ENCODE results near the gene MAFG.
A peak's percentile ranks its signal among the peaks of the same experiment; 100 is the strongest.

MAFG gene

DNA sequence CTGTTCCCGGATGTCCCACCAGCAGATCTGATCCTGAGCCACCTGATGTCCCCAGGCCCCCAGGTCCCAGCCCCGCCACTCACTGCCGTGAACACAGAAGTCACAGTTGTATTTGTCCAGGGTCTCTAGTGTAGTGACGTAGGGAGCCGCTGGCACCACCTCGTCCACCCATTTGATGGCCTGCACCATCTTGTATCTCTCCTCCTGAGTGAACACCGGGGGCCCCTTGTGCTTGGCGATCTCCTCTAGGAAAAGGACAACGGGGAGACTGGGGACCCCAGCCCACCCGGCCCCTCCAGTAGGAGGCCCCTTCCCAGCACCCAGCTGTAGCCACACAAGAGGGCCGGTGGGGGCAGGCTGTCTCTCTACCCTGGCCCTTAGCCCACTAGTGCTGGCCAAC, 18.7 kb downstream of the MAFG start:
- no peak for DNase-seq

DNA sequence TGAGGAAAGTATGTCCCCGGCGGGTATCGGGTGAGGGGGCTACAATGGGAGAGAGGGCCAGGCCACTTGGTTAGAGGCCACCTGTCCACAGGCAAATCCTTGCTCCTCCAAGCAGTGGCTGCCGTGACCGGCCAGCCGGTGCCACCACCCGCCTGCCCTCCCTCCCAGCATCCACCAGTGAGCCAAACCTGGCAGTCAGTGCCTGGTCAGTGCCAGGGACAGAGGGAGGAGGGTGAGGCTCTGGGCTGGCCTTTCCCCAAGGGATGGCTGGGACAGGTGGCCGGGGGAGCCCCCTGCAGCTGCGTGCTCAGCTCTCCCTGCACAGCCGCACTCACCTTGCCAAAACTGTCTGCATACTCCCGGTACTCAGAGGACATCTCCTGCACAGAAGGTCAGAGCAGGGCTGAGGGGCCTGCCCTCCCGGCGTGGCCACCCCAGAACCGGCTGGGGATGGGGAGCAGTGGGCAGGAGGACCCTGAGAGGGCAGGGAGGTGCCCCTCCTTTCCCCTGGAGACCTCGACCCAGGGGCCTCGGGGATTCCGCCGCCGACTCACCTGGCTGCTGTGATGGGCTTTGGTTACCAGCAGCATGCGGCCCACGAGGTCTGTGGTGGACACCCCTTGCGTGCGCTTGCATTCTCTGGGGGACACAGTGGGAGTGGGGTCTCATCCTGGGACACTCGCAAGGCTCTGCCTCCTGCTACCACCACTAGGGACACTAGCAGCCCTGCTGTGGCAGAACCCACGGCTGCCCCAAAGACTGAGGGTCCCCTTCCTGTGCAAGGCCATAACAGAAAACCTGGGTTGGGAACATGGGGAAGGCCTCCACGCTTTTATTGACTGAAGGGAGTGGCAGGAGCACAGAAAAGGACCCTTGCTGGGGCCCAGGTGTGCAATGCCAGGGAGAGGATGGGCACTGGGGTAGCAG, 20.1 kb downstream of the MAFG start:
- DNase-seq = no peak

DNA sequence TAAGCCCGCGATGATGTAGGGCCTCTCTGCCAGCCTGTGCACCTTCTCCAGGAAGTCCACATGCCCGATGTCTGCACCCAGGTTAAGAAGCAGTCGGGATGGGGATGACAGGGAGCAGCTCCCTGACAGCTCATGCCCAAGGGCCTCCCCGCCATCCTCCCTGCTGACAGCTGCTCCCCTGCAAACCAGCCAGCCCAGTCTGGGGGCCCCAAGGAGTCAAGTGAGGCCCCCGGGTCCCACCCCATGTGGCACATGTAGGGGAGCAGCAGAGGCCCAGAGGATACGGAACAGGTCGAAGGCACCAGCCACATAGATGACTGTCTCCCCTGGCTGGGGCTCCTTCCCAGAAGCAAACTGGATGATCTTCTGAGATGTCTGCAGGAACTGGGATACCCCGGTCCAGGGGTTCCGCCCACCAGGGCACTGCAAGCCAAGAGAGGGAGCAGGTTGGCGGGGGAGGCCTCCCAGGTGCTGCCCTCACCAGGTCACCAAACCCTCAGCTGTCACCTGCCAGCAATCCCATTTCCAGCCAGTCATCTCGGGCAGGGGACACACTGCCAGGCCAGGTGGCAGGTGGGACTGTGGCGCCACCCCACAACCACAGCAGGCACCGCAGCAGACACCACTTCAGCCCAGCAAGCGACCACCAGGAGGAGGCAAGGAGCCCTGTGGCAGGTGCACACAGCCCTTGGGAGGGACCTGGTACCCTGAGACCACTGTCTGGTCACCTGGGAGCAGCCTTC, 20.9 kb downstream of the MAFG start:
- DNase-seq = peak; percentile 35

DNA sequence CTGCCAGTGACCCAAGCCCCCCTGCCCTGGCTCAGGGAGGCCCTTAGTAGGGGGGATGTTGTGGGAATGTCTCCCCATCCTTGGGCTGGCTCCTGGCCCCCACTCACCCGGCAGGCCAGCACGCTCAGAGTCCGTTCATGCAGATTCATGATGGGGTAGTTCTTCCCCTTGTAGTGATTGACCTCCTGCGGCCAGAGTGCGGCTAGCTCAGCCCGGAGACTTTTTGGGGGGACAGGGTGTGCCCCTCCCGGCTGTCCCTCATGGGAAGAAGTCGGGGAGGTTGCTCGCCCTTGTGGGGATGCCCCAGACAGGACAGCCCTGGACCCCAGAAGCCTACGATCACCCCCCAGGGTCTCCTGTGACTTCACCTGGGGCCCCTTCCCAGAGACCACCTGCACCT, 21.5 kb downstream of the MAFG start:
- DNase-seq = no peak

DNA sequence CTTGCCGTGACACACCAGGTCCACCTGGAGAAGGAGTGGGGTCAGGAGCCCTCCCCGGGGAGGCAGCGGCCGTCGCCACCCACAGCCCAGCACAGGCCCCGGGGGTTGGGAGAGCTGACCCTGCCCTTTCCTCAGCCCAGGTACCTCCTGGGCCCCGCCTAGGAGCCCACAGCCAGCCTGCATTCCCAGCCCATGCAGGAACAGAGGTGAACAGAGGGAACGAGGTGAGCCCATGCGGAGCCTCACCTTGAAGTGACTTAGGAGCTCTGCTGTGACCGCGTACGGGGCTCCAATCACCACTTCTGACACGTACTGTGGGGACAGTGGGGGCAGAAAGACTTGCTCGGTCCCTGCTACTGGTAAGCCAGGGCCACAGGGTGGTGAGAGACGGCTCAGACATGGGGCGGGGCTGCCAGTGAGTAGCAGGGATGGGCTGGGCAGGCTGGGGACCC, 22.1 kb downstream of the MAFG start:
- no peak for DNase-seq

DNA sequence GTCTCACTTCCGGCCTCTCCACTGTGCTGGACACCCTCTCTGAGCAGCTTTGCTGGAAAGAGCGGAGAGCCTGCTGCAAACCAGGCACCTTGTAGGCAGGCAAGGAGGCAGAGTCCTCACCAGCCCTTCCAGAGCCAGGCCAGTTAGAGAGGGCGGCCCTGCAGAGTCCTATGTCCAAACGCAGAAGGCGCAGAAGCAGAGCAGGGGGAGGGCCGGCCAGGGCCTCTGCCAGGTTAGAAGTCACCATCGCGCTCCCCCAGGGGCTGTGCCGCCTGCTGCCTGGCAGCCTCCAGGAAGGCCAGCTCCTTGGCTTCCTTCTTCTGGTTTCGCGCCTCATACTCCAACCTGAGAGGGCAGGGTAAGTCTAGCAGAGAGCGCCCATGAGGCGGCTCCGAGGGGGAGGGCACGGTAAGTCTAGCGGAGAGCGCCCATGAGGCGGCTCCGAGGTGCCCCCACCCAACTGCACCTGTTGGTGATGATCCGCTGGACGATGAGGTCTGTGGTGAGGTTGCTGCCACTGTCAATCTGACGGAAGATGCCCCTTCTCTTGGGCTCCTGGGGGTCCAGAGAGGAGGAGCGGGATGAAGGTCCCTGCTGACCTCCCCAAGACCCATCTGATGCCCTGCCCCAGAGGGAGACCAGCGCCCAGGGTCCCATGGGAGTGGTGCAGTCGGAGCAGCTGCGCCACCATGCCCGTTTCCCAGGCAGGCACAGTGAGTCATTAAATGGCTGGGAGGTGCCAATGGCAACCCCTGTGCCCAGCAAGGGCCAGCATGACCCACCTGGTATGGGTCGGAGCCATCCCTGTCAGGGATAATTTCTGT, 22.7 kb downstream of the MAFG start:
- no peak for DNase-seq

DNA sequence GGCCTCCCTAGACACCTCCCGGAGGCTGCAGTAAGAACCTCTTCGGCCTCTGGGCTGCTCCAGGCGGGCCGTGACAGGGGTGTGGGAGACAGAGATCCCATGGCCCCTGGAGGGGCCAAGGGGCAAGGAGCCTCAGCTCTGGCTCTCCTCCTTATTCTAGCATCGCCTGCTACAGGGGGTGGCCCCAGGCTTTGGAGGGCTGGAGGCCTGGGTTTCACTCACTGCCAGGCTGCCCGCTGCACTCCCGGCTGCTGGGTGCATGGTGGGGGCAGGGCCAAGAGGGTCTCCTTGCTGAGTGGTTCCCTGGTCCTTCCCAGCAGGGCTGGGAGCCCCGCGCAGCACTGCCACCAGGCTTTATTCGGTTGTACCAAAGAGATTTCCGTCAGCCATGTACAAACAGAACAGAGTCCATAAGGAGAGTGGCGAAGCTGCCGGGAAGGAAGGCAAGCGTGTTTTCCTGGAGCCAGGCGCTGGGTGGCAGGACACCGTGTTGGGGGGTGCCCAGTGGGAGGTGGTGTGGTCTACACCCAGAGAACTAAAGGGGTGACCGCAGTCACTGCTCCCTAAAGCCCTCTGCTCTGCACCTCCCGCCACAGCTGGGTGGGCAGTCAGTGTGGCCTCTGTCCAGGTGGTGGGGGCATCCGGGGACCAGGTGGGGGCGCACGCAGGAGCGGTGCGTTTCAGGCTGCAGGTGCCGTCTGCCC, 23.5 kb downstream of the MAFG start:
- no peak for DNase-seq

DNA sequence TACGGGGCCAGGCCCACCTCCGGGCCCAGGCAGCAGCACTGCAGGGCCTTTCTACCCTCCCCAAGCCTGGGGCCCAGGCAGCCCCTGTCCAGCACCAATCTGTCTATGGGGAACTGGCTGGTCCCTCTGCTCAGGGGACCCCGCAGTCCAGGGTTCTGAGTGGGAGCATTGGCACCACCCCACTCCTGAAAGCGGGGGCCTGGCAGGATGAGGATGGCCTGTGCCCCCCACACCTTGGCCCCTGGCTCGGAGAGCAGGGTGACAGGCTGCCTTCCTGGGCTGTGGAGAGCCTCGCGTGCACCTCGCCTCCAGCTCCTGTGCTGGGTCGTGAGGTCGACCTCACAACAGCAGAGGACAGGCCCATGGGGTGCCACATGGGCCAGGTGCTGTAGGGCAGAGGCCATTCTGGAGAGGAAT, 24.1 kb downstream of the MAFG start:
- DNase-seq = no peak

DNA sequence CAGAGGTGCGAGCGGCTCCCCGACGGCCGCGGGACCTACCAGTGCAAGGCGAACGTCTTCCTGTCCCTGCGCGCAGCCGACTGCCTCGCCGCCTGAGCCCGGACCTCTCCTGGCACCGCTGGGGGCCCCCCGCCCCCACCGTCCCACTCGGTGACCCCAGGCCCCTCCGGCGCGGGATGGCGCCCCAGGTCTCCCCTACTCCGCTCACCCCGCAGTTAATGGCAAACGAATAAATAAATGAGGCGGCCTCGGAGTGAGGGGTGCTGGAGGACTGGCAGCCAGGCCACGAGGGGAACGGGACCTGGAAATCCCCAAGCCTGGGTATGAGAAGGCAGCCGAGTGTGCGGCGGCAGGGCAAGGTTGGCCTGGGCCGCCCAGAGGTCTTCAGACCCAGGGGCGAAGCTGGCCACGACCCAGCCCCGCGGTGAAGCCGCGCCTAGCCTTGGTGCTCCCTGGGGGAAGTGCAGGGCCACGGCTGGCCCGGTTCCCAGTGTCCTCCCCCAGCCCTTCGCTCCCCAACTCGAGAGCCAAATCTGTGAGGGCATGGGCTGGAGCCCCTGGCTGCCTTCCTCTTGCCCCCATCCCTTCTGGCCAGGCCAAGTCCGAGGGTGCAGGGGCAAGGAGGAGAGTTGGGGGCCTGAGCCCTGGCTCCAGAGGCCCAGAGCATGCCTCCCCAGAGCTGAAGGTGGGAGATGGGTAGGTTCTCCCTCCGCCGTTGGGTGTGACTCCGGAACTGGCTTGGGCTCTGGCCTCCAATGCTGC, 24.7 kb downstream of the MAFG start:
- DNase-seq = no peak

DNA sequence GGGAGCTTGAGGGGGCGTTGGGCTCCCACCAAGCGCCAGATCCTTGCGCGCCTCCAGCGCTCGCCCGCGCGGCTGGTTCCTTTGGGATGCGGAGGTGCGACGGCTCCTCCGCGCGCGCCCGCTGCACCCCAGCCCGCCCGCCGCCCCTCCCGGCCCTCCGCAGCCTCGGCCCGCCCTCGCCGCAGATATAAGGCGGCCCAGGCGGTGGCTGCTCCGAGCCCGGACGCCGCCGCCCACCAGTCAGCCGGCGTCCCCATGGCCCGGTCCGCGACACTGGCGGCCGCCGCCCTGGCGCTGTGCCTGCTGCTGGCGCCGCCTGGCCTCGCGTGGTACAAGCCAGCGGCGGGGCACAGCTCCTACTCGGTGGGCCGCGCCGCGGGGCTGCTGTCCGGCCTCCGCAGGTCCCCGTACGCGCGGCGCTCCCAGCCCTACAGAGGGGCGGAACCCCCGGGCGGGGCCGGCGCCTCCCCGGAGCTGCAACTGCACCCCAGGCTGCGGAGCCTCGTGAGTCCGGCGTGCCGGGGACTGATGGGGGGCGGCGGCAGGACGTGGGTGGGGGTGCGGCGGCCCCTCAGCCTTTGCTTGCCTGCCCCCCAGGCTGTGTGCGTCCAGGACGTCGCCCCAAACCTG, 25.4 kb downstream of the MAFG start, which contains the start of gene NPB:
Gene NPB, plus strand, starts transcription at position 216 of the 630 bp plus-strand sequence. Its CDS starts 40 bp downstream, at position 256.
- DNase-seq = peak; percentile 72

DNA sequence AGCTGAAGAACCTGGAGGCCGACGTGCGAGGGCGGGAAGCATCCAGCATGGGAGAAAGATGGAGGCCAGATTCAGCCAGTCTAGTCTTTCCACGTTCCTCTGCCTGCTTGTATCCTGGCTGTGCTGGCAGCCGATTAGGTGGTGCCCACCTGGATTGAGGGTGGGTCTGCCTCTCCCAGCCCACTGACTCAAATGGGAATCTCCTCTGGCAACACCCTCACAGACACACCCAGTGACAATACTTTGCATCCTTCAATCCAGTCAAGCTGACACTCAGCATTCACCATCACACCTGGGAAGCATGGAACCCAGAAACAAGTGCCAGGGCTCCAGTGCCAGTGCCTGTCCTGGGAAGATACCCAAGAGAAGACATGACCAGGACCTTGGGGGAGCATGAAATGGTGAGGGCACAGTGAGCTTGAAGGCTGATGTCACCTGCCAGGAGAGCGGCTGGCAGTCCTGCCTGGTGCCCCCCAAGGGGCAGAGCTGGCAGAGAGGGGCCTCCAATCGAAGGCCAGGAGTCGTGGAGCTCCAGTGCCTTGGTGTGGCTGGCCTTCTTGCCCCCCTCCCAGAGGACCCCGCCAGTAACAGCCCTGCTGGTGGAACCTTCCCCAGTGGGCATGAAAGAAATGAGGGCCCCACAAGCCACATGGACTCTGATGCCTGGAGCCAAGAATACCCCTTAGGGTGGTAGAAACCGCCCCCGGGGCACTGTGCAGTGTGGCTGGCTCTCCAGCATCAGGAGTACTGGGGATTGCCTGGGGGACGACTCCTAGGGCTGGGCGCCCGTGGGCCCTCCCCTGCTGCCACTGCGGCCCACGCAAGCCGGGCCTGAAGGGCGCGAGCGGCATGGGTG, 26.1 kb downstream of the MAFG start:
- DNase-seq = no peak

DNA sequence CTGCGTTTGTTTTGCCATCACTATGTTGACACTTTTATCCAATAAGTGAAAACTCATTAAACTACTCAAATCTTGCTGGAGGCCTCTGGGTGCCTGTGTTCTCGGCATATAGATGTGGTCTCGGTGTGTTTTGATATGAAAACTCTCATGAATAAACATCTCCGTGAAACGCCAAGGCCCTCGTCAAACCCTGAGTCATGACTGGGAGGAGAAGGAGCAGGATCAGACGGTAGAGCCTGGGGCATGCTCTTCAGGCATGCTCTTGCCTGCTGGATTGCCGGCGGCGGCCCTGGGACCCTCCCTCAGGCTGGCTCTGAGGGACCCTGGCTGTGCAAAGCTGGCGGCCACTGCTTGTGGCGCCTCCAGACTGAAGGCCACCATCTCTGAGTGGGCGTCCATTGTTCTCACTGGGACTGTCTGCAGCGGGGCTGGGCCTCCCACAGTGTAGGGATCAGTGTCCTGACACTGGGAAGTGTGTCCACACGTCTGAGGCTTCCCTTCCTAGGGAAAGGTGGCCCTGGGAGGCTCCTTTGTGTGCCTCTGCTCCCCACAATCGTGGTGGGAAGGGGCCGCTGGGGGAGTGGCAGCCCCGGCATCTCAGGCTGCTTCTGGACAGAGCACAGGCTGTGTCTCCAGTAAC, 27.2 kb downstream of the MAFG start:
- no peak for DNase-seq

DNA sequence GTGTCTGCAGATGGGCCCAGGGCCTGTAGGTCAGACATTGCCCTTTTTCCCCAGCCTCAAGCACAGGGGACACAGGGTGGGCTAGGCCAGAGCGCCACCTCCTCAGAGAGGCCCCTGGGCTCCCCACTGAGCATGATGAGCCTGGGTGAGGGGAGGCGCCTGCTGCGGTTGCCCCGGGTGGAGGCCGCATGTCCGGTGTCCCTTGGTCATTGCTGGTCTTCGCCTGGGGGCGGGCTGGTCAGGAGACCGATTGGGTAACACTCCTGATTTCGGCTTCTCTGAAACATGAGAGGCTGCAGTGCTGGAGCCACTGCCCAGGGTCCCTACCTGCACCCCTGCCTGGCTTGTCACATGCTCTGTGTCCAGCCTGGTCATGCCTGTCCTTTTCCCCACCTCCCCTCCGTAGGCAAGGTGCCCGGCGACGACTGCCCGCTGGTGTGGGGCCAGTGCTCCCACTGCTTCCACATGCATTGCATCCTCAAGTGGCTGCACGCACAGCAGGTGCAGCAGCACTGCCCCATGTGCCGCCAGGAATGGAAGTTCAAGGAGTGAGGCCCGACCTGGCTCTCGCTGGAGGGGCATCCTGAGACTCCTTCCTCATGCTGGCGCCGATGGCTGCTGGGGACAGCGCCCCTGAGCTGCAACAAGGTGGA, 27.9 kb downstream of the MAFG start:
- DNase-seq = no peak

DNA sequence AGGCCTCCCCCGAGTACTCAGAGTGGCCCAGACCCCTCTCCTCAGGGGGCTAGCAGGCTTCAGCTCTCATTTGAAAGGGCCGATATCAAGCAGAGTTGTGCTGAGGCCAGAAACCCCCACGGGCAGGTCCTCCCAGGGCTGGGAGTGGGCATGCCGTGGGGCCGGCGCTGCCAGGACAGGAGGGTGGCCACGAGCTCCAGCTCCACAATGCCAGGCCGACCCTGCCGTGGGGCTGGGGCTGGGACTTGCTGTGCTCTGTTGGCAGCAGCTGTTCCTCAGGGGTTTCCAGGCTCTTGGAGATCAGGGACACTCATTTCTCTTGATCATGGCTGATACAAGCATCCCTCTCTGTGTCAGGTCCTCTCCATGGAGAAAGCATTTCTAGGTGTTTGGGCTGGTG, 28.6 kb downstream of the MAFG start:
- no peak for DNase-seq

DNA sequence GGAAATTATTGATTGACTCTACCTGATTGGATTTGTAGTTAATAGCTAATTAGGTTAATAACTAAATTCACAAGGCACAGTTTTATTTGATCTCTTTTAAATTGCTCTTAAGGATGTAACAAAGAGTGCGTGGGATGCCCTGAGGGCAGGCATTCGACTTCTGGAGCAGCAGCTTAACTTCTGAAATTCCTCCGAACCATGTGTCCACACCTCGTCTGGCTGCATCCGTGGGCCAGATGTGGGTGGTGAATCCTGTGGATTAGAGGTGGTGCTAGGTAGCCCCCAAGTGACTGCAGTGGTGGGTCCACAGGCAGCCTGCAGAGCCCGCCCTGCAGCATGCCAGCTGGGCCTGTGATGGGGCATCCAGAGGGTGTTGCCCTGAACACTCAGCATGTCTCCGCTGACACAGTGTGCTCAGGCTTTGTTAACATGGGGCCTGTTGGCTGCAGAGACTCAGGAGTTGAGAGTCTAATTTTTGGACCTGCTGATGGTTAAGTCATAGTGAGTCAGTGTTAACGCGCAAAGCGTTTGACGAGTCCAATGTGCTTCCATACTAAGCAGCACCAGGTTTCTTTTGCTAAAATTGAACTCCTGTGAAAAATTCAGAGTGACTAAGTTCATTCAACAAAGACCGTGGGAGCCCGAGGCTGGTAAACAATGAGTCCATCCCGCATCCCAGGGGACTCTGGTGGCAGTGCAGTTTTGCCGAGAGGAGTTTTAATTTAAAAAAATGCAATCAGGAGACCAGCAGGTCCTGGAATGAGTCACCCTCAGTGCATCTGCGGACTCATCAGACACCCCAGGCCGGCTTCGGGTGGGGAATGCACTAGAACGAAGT, 29.3 kb downstream of the MAFG start:
- DNase-seq = no peak

DNA sequence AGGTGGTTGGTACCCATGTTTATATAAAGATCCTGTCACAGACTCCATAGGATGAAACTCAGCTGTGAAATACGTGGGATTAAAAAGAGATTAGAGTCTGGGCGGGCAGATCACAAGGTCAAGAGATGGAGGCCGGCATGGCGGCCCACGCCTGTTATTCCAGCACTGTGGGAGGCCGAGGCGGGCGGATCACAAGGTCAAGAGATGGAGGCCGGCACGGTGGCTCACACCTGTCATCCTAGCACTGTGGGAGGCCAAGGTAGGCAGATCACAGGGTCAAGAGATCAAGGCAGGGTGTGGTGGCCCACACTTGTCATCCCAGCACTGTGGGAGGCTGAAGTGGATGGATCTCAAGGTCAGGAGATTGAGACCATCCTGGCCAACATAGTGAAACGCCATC, 32.1 kb downstream of the MAFG start:
- no peak for DNase-seq

DNA sequence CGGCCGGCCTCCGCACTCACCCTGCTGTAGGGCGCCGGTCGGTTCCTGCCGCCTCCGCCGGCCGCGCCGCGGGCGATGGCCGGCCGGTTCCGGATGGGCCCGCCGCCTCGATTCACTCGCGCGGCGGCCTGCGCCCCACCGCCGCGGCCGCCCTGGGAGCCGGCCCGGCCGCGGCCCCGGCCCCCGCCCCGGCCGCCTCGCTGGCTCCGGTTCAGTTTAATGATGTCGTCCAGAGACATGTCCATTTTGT, 36.3 kb downstream of the MAFG start:
- no peak for DNase-seq

Measured in NCI-H69 (cell line).